ENCODE data around the gene KCNQ2.

DNA sequence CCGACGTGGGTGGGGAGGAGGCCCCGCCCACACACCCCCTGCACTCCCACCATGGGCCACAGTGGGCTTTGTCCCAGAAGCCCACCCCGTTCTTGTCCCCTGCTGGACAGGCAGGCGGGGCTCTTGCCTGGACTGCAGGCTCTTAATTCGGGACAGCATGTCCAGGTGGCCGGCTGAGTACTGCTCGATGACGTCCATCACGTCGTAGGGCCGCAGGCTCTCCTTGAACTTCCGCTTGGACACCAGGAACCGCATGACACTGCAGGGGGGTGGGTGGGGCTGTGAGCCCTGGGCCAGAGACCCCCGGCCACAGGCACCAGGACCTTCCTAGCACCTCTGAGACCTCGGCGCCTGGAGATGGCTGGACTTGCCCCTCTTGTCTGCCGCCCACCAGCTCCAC lies 59.1 kb downstream of the KCNQ2 start:
- TF ChIP-seq EZH2 (IDR thresholded peaks at IDR 0.05; ENCODE audit: low read depth), result no peak
- TF ChIP-seq, protein P1, sequence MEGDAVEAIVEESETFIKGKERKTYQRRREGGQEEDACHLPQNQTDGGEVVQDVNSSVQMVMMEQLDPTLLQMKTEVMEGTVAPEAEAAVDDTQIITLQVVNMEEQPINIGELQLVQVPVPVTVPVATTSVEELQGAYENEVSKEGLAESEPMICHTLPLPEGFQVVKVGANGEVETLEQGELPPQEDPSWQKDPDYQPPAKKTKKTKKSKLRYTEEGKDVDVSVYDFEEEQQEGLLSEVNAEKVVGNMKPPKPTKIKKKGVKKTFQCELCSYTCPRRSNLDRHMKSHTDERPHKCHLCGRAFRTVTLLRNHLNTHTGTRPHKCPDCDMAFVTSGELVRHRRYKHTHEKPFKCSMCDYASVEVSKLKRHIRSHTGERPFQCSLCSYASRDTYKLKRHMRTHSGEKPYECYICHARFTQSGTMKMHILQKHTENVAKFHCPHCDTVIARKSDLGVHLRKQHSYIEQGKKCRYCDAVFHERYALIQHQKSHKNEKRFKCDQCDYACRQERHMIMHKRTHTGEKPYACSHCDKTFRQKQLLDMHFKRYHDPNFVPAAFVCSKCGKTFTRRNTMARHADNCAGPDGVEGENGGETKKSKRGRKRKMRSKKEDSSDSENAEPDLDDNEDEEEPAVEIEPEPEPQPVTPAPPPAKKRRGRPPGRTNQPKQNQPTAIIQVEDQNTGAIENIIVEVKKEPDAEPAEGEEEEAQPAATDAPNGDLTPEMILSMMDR (conservative IDR thresholded peaks at IDR 0.05), result no peak
